ENCODE measurements around the gene ALG9.

ALG9 gene

DNA sequence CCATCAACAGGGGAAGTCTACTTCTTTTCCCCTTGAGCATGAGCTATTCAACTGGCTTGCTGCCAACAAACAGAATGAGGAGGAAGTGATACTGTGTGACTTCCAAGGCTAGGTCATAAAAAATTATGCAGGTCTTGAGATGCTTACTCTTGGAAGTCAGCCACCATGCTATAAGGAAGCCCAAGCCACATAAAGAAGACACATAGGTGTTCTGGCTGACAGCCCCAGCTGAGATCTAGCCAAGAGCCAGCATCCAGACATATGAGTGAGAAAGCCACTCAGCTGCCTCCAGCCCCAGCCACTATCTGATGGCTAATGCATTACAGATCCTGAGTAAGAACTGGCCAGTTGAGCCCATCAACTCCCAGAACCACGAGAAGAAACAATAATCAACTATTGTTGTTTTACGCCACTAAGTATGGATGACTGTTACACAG is 74.2 kb downstream of the ALG9 start:
- TF ChIP-seq POLR2AphosphoS5 (IDR thresholded peaks at IDR 0.05; ENCODE audit: low read depth) (no peak), SPI1 (IDR thresholded peaks at IDR 0.05; ENCODE audit: borderline replicate concordance, low read depth) (peak; percentile 47; the same call in 1 of the 2 replicates)
- no peak overlapping the region for H3K4me3 ChIP-seq (replicated peaks; ENCODE audit: insufficient read depth, low read length)
- H3K27me3 ChIP-seq (ENCODE audit: insufficient read depth, poor library complexity, severe bottlenecking), result no peaks in the 10 kb centered on the region
- peak; percentile 75 to 88 for DNase-seq (ENCODE audit: low read depth in 1 of 2, low spot score in 1 of 2)
- H3K27ac ChIP-seq (replicated peaks), result no peak overlapping the region

- TF ChIP-seq POLR2AphosphoS5 (IDR thresholded peaks at IDR 0.05; ENCODE audit: low read depth) (no peak), GABPA (IDR thresholded peaks at IDR 0.05; ENCODE audit: low read depth) (no peak), SPI1 (IDR thresholded peaks at IDR 0.05; ENCODE audit: borderline replicate concordance, low read depth) (no peak), CTCF (IDR thresholded peaks at IDR 0.05; ENCODE audit: insufficient read depth, low read length) (no peak)
- TF ChIP-seq, protein P1, sequence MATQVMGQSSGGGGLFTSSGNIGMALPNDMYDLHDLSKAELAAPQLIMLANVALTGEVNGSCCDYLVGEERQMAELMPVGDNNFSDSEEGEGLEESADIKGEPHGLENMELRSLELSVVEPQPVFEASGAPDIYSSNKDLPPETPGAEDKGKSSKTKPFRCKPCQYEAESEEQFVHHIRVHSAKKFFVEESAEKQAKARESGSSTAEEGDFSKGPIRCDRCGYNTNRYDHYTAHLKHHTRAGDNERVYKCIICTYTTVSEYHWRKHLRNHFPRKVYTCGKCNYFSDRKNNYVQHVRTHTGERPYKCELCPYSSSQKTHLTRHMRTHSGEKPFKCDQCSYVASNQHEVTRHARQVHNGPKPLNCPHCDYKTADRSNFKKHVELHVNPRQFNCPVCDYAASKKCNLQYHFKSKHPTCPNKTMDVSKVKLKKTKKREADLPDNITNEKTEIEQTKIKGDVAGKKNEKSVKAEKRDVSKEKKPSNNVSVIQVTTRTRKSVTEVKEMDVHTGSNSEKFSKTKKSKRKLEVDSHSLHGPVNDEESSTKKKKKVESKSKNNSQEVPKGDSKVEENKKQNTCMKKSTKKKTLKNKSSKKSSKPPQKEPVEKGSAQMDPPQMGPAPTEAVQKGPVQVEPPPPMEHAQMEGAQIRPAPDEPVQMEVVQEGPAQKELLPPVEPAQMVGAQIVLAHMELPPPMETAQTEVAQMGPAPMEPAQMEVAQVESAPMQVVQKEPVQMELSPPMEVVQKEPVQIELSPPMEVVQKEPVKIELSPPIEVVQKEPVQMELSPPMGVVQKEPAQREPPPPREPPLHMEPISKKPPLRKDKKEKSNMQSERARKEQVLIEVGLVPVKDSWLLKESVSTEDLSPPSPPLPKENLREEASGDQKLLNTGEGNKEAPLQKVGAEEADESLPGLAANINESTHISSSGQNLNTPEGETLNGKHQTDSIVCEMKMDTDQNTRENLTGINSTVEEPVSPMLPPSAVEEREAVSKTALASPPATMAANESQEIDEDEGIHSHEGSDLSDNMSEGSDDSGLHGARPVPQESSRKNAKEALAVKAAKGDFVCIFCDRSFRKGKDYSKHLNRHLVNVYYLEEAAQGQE (IDR thresholded peaks at IDR 0.05; ENCODE audit: insufficient replicate concordance, low read depth), result no peak
- Histone ChIP-seq H3K27ac (replicated peaks) (no peak overlapping the region), H3K4me3 (replicated peaks; ENCODE audit: insufficient read depth, low read length) (no peak overlapping the region), H3K27me3 (ENCODE audit: insufficient read depth, poor library complexity, severe bottlenecking) (no peaks in the 10 kb centered on the region)
- peak in 1 of 2 experiments; percentile 10 for DNase-seq (ENCODE audit: low read depth in 1 of 2, low spot score in 1 of 2)
Measured at GRCh38 chr11:111796696-111797095, 74.7 kb downstream of the ALG9 start.

DNA sequence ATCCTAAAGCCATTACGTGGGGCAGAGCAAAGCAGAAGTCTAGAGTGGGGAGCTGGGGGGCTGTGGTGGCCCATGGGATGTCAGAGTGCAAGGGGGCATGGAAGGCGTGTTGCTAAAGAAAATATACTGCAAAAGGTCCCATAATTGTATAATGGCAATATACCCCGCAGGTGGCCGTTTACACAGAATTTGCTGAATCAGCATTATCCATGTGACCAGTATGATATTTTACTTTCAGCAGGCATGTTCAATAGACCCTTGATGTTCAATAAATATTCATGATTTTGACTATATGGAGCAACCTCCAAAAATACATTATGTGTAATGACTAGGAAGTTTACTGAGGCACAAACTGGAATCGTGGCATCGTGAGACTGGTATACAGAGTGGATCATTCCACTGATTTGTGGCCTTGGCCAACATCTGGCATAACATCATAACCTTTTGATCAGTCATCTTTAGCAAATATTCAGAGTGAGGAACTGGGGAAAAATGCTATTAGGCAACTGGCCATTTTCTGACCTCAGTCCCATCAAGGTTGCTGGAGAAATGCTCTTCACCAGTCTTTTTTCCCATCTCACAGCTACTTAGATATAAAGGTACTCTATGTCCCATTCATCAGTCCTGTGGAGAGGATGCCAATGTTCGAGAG is 75.9 kb downstream of the ALG9 start:
- Histone ChIP-seq H3K27me3 (ENCODE audit: insufficient read depth, poor library complexity, severe bottlenecking) (no peaks in the 10 kb centered on the region), H3K4me3 (replicated peaks; ENCODE audit: insufficient read depth, low read length) (no peak overlapping the region), H3K27ac (replicated peaks) (no peak overlapping the region)
- TF ChIP-seq GABPA (IDR thresholded peaks at IDR 0.05; ENCODE audit: low read depth), result no peak
- TF ChIP-seq, protein P1 (IDR thresholded peaks at IDR 0.05; ENCODE audit: insufficient replicate concordance, low read depth), result no peak
- TF ChIP-seq SPI1 (IDR thresholded peaks at IDR 0.05; ENCODE audit: borderline replicate concordance, low read depth), result no peak
- TF ChIP-seq CTCF (IDR thresholded peaks at IDR 0.05; ENCODE audit: insufficient read depth, low read length), result no peak
- no peak for TF ChIP-seq POLR2AphosphoS5 (IDR thresholded peaks at IDR 0.05; ENCODE audit: low read depth)
- no peak for DNase-seq (ENCODE audit: low read depth in 1 of 2, low spot score in 1 of 2)

DNA sequence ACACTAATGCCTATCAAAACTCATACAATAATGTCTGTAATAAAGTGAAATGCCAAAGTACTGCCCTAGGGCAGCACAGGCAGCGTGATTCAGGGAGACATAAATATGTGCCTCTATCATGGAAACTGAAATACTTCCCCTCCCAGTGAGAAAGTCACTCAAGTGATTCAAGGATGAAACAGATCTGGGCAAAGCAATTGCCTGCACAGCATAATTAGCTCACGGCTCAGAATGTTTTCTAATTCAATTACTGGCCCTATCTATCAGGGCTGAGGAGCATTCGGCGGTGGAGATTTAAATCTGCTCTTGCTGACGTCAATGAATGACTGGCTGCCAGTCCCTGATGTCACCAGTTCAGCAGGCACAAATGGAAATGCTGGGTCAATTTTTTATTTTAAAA is 77.5 kb downstream of the ALG9 start:
- Histone ChIP-seq H3K4me3 (replicated peaks; ENCODE audit: insufficient read depth, low read length) (no peak overlapping the region), H3K27me3 (ENCODE audit: insufficient read depth, poor library complexity, severe bottlenecking) (no peaks in the 10 kb centered on the region), H3K27ac (replicated peaks) (no peak overlapping the region)
- TF ChIP-seq GABPA (IDR thresholded peaks at IDR 0.05; ENCODE audit: low read depth), result no peak
- TF ChIP-seq, protein P1 (IDR thresholded peaks at IDR 0.05; ENCODE audit: insufficient replicate concordance, low read depth), result no peak
- no peak for TF ChIP-seq POLR2AphosphoS5 (IDR thresholded peaks at IDR 0.05; ENCODE audit: low read depth)
- no peak for TF ChIP-seq SPI1 (IDR thresholded peaks at IDR 0.05; ENCODE audit: borderline replicate concordance, low read depth)
- no peak for TF ChIP-seq CTCF (IDR thresholded peaks at IDR 0.05; ENCODE audit: insufficient read depth, low read length)
- no peak for DNase-seq (ENCODE audit: low read depth in 1 of 2, low spot score in 1 of 2)

Measured in HL-60 (cell line).